ENCODE measurements around the gene PBX3. TPM values are rescaled to one million over a fixed set of nuclear protein-coding genes. Genes with fewer than 3 reads are reported as not detected.

The PBX3 gene
- total RNA-seq, 1 experiment from 2014 or later, result 39.0 TPM

DNA sequence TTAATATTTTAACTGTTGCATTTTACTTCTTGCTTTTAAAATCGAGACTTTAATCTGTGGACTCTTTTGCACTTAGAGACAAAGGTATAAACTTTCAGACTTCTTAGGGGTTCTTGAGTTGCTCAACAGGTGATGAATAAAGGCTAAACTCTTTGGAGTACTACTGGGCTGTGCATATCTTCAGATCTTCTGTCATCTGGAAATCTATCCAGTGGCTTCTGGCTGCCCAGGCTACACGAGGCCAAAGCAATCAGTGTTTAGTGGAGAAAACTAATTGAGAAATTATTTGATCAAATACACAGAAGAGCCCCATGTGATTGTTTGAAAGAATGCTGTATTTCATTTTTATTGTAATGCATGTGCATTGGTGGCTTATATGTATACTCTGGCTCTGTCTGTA lies 146.1 kb downstream of the PBX3 start:
- intact Hi-C loops (cut with micrococcal nuclease; ENCODE audit: unreplicated experiment), result no loop called here
- ATAC-seq, result no peak
- H3K4me1 ChIP-seq (ENCODE audit: control insufficient read depth, insufficient read depth, low read length), result peaks cover 35% of the 10 kb centered on the region
- CTCF ChIA-PET, result no interaction called here
- H3K27me3 ChIP-seq (ENCODE audit: control insufficient read depth, insufficient read depth, low read length), result no peaks in the 10 kb centered on the region
- no peak overlapping the region for H3K4me3 ChIP-seq (ENCODE audit: low read depth in 2 of 2, low read length in 2 of 2)
- H3K9me3 ChIP-seq (ENCODE audit: control insufficient read depth, insufficient read depth, low read depth, low read length), result no peaks in the 10 kb centered on the region
- in situ Hi-C loops (cut with HindIII; ENCODE audit: low pct_unique_long_range_greater_than_20kb, low sequenced_read_pairs), result no loop called here
- H3K27ac ChIP-seq (ENCODE audit: low read length), result peak overlapping the region; percentile 34; the same call in 1 of the 2 replicates
- TF ChIP-seq, protein P1, sequence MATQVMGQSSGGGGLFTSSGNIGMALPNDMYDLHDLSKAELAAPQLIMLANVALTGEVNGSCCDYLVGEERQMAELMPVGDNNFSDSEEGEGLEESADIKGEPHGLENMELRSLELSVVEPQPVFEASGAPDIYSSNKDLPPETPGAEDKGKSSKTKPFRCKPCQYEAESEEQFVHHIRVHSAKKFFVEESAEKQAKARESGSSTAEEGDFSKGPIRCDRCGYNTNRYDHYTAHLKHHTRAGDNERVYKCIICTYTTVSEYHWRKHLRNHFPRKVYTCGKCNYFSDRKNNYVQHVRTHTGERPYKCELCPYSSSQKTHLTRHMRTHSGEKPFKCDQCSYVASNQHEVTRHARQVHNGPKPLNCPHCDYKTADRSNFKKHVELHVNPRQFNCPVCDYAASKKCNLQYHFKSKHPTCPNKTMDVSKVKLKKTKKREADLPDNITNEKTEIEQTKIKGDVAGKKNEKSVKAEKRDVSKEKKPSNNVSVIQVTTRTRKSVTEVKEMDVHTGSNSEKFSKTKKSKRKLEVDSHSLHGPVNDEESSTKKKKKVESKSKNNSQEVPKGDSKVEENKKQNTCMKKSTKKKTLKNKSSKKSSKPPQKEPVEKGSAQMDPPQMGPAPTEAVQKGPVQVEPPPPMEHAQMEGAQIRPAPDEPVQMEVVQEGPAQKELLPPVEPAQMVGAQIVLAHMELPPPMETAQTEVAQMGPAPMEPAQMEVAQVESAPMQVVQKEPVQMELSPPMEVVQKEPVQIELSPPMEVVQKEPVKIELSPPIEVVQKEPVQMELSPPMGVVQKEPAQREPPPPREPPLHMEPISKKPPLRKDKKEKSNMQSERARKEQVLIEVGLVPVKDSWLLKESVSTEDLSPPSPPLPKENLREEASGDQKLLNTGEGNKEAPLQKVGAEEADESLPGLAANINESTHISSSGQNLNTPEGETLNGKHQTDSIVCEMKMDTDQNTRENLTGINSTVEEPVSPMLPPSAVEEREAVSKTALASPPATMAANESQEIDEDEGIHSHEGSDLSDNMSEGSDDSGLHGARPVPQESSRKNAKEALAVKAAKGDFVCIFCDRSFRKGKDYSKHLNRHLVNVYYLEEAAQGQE (IDR thresholded peaks at IDR 0.05; ENCODE audit: insufficient read depth in 1 of 2, low read depth in 2 of 2, low read length in 1 of 2), result no peak
- TF ChIP-seq, protein P2, sequence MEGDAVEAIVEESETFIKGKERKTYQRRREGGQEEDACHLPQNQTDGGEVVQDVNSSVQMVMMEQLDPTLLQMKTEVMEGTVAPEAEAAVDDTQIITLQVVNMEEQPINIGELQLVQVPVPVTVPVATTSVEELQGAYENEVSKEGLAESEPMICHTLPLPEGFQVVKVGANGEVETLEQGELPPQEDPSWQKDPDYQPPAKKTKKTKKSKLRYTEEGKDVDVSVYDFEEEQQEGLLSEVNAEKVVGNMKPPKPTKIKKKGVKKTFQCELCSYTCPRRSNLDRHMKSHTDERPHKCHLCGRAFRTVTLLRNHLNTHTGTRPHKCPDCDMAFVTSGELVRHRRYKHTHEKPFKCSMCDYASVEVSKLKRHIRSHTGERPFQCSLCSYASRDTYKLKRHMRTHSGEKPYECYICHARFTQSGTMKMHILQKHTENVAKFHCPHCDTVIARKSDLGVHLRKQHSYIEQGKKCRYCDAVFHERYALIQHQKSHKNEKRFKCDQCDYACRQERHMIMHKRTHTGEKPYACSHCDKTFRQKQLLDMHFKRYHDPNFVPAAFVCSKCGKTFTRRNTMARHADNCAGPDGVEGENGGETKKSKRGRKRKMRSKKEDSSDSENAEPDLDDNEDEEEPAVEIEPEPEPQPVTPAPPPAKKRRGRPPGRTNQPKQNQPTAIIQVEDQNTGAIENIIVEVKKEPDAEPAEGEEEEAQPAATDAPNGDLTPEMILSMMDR (IDR thresholded peaks at IDR 0.05), result no peak
- TF ChIP-seq SIN3A (IDR thresholded peaks at IDR 0.05; ENCODE audit: borderline replicate concordance, insufficient read depth, low read depth, low read length) (no peak), POLR2AphosphoS5 (IDR thresholded peaks at IDR 0.05; ENCODE audit: low read depth, low read length) (no peak), TCF7L2 (IDR thresholded peaks at IDR 0.05; ENCODE audit: low read depth, low read length) (no peak)
- BruUV-seq (replicated peaks), result no TSS peak
- POLR2A ChIA-PET, result no interaction called here
- no peak for DNase-seq (ENCODE audit: low read depth, low spot score)
- no peaks in the 10 kb centered on the region for H3K36me3 ChIP-seq (ENCODE audit: control insufficient read depth, insufficient read depth, low read length)

- DNase-seq (ENCODE audit: low read depth, low spot score), result no peak
- Histone ChIP-seq H3K4me3 (ENCODE audit: low read depth in 2 of 2, low read length in 2 of 2) (no peak overlapping the region), H3K4me1 (ENCODE audit: control insufficient read depth, insufficient read depth, low read length) (peaks cover 35% of the 10 kb centered on the region), H3K27ac (ENCODE audit: low read length) (peak overlapping the region; percentile 61; the same call in 1 of the 2 replicates), H3K9me3 (ENCODE audit: control insufficient read depth, insufficient read depth, low read depth, low read length) (no peaks in the 10 kb centered on the region), H3K36me3 (ENCODE audit: control insufficient read depth, insufficient read depth, low read length) (no peaks in the 10 kb centered on the region), H3K27me3 (ENCODE audit: control insufficient read depth, insufficient read depth, low read length) (no peaks in the 10 kb centered on the region)
- CTCF ChIA-PET, result no interaction called here
- peak; percentile 95 for TF ChIP-seq TCF7L2 (IDR thresholded peaks at IDR 0.05; ENCODE audit: low read depth, low read length)
- TF ChIP-seq, protein P1 (IDR thresholded peaks at IDR 0.05; ENCODE audit: insufficient read depth in 1 of 2, low read depth in 2 of 2, low read length in 1 of 2), result no peak
- peak; percentile 69 for ATAC-seq
- in situ Hi-C loops (cut with HindIII; ENCODE audit: low pct_unique_long_range_greater_than_20kb, low sequenced_read_pairs) (no loop called here), intact Hi-C loops (cut with micrococcal nuclease; ENCODE audit: unreplicated experiment) (no loop called here)
- no TSS peak for BruUV-seq (replicated peaks)
- POLR2A ChIA-PET, result no interaction called here
Measured at GRCh38 chr9:125894566-125894965, 147.4 kb downstream of the PBX3 start.
